Activated CD8-positive, alpha-beta memory T cell treated with anti-CD3 and anti-CD28 coated beads, Interleukin-2, amount 10 ng/mL, durations not matched to agents 7 days and 5 days (primary cell): ENCODE measurements around the gene EMX1. TPM values are rescaled to one million over a fixed set of nuclear protein-coding genes. Genes with fewer than 3 reads are reported as not detected.

Experiments used
- ATAC-seq: fragments of 150-1000 bp; cut with Tn5 transposase; one replicate; pipeline ENCODE4 v1.10.0; 2021; ENCODE audit warnings: moderate library complexity
- CTCF ChIA-PET: fragments of 350-600 bp; sonication (Branson Sonifier 250); formaldehyde crosslinking; loops from one replicate; lab custom pipeline; 2021; ENCODE audit warnings: antibody characterized with exemption; lab: Charles Lee
- DNase-seq: peaks from one replicate; pipeline ENCODE4 v3.0.0-alpha.2; 2020
- H3K27ac Mint-ChIP-seq: one replicate; pipeline ENCODE4 v1.8.0; 2021; ENCODE audit warnings: mild to moderate bottlenecking, mixed read lengths
- H3K27me3 Mint-ChIP-seq: one replicate; pipeline ENCODE4 v1.8.0; 2021; ENCODE audit warnings: mixed read lengths
- H3K36me3 Mint-ChIP-seq: one replicate; pipeline ENCODE4 v1.8.0; 2021; ENCODE audit warnings: mild to moderate bottlenecking, mixed read lengths
- H3K4me1 Mint-ChIP-seq: one replicate; pipeline ENCODE4 v1.8.0; 2021; ENCODE audit warnings: mixed read lengths
- H3K4me3 Mint-ChIP-seq: one replicate; pipeline ENCODE4 v1.8.0; 2021; ENCODE audit warnings: mild to moderate bottlenecking, moderate library complexity, mixed read lengths
- H3K9me3 Mint-ChIP-seq: one replicate; pipeline ENCODE4 v1.8.0; 2022; ENCODE audit warnings: low read depth, mixed read lengths
- total RNA-seq, 2 experiments: library from RNA; stranded (reverse); gene quantifications; one replicate each; pipeline ENCODE4 v1.2.3, GENCODE V29; 2021

EMX1 gene
- total RNA-seq, 2 experiments from 2014 or later, result not detected

DNA sequence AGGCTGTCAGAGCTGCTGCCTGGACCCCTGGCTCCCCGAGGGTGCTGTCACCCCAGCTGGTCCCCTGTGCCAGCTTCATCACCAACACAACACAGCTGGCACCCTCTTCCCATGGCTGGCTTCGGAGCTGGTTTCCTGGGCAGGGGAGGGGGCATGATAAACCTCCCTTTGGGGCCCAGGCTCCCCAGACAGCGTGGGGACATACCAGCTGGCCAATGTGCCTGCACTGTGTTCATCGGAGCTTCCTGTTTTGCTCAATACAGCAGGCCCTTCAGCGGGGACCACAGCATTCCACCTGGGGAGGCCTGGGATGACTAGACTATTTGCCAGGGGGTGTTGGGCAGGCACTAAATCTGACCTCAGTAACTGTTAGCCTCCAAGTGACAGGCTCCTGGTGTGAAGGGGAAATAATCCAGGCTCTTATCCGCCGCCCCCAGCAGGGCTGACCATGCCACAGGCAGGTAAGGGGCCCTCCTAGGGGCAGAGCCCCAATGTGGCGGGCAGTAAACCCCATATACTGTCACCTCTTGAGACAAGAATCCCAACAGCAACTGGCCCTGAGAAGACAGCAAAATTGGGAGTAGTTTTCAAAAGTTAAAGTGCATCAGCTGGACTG is 44.6 kb downstream of the EMX1 start:
- Mint-ChIP-seq H3K27ac (no peak overlapping the region), H3K9me3 (no peaks in the 10 kb centered on the region), H3K27me3 (no peaks in the 10 kb centered on the region), H3K4me3 (no peak overlapping the region), H3K4me1 (peaks cover 2% of the 10 kb centered on the region), H3K36me3 (peaks cover under 1% of the 10 kb centered on the region)
- ATAC-seq, result no peak
- CTCF ChIA-PET, result interaction anchor here (1.4 to 3.4 kb wide), 2 partner anchors 12 to 69 kb away, joined by 4 to 12 read pairs; no protein-coding TSS in a partner anchor
- no peak for DNase-seq

DNA sequence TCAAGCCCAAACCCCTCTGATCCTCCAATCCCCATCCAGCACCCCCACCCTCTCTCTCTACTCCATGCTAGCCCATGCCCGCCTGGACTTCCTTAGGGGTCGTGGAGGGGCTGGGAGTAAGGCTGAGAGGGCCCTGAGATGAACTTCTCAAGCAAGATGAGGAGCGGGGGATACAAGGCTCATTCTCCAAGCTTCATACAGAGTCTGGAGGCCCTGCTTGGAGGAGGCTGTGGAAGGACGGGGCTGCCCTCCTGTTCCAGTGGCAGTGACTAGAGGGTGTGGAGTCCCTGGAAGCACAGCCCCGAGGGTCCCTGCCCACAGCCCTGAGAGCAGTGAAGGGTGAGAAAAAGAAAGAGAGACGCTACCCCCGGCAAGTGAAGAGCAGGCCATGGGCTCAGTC is 45.6 kb downstream of the EMX1 start:
- ATAC-seq, result no peak
- no peak overlapping the region for H3K4me3 Mint-ChIP-seq

DNA sequence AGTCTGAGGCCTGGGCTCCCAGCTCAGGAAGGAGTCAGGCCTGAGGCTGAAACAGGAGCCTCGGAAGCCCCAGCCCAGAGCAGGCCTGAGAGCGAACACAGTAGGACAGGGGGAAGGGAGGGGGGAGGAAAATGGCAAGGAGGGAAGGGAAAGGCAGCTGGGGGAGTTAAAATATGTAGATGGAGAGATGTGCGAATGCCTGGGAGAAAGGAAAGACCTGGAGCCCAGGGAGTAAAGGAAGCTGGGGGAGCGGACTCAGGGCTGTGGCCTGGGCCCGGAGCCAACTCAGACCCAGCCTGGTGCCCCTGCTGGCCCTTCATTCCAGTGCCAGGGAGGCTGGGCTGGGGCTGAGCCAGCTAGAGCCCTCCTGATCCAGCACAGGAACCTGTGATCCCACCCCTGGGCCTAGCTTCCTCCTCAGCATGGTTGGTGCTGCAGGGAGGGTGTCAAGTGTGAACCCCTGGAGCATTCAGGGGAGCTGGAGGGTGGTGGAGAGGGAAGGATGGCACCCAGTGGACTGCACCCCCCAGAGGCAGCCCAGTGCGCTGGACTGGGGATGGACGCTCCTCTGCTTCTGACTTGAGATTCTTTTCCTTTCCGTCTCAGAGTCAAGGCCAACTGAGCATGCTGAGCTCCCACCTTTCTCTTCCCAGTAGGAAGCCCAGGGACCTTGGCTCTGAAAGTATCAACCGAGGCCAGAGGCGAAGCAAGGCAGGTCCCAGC is 46.3 kb downstream of the EMX1 start:
- Mint-ChIP-seq H3K36me3 (no peaks in the 10 kb centered on the region), H3K4me1 (no peaks in the 10 kb centered on the region), H3K27me3 (no peaks in the 10 kb centered on the region), H3K27ac (no peak overlapping the region), H3K4me3 (no peak overlapping the region), H3K9me3 (no peaks in the 10 kb centered on the region)
- DNase-seq (no peak), ATAC-seq (no peak)
- CTCF ChIA-PET, result interaction anchor here (1.1 to 3.4 kb wide), 4 partner anchors 9 to 214 kb away, joined by 3 to 12 read pairs (median 6); no protein-coding TSS in a partner anchor

More for the DNA sequence above, 45.6 kb downstream of the EMX1 start:
- Mint-ChIP-seq H3K27me3 (no peaks in the 10 kb centered on the region), H3K27ac (no peak overlapping the region), H3K9me3 (no peaks in the 10 kb centered on the region), H3K36me3 (no peaks in the 10 kb centered on the region), H3K4me1 (peaks cover under 1% of the 10 kb centered on the region)
- no peak for DNase-seq
- CTCF ChIA-PET, result interaction anchor here (1.4 to 3.4 kb wide), 4 partner anchors 8 to 70 kb away, joined by 4 to 12 read pairs (median 6); no protein-coding TSS in a partner anchor

DNA sequence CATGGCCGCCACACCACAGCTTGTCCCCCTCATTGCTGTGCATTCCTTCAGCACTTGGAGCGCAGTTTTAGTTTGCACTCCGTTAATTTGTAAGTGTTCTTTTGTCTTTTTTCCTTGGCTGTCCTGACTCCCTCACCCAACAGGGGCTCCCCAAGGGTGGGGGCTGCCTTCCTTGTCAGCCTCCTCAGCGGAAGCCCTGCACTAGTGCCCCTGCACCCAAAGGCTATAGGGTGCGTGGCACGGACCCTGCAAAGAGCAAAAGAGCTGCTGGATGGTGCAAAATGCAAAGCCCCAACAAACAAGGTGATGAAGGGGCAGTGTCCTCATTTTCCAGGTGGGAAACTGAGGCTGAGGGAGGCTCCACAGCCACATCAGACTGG is 46.8 kb downstream of the EMX1 start:
- DNase-seq (no peak), ATAC-seq (no peak)
- Mint-ChIP-seq H3K27me3 (no peaks in the 10 kb centered on the region), H3K4me1 (no peaks in the 10 kb centered on the region), H3K4me3 (no peak overlapping the region), H3K27ac (no peak overlapping the region), H3K36me3 (no peaks in the 10 kb centered on the region), H3K9me3 (no peaks in the 10 kb centered on the region)
- CTCF ChIA-PET, result interaction anchor here (1.1 to 3.4 kb wide), 4 partner anchors 10 to 213 kb away, joined by 3 to 12 read pairs (median 6); no protein-coding TSS in a partner anchor

DNA sequence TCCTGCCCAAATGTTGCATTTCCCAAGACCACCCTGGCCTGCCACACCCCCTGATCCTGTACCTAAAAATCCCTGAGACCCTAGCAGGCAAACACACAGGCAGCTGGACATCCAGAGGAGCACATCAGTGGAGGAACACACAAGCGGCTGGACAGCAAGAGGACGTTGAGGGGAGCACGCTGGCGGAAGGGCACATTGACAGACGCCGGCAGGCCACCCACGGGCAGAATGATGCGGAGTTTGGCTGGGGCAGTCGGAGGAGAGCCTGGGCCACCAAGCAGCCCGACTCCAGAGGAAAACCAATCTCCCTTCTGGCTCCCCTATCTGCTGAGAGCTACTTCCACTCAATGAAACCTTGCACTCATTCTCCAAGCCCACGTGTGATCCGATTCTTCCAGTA is 47.7 kb downstream of the EMX1 start:
- H3K27me3 Mint-ChIP-seq, result no peaks in the 10 kb centered on the region
- no peaks in the 10 kb centered on the region for H3K9me3 Mint-ChIP-seq
- H3K36me3 Mint-ChIP-seq, result no peaks in the 10 kb centered on the region
- H3K27ac Mint-ChIP-seq, result no peak overlapping the region
- no peak for DNase-seq
- H3K4me1 Mint-ChIP-seq, result no peaks in the 10 kb centered on the region
- no peak for ATAC-seq
- CTCF ChIA-PET, result interaction anchor here (1.3 to 2.4 kb wide), 2 partner anchors 9 to 77 kb away, joined by 3 to 9 read pairs; no protein-coding TSS in a partner anchor
- H3K4me3 Mint-ChIP-seq, result no peak overlapping the region

DNA sequence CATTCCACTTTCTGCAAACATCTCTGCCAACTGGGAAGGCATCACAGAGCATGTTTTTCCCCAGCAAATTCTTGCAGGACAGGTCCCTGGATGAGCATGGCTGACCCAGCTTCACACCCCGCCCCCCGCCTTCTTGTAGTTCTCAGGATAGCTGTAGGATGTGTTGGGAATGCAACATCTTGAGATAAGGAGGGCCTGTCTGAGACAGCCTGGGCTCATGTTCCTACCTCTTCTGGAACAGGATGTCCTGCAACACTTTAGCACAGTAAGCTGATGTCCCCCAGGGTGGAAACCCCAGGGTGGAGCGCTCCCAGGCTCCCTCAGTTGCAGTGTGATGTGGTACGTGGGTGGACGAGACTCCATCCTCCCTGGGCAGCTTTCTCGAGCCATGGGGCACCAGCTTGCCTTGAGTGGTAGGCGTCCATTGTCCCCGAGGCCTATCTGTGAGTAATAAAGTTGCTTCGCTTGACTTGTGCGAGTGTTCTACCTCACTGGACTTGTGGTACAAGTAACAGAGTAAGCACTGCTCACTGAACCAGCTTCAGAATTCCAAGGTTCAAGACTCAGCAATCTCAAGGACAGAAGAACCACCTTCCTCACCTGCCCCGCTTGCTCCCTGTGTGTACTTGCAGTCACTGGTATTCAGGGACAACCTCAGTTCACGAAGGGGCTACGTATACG is 48.6 kb downstream of the EMX1 start:
- ATAC-seq, result no peak
- Mint-ChIP-seq H3K27me3 (no peaks in the 10 kb centered on the region), H3K36me3 (no peaks in the 10 kb centered on the region), H3K4me3 (no peak overlapping the region), H3K27ac (no peak overlapping the region), H3K9me3 (no peaks in the 10 kb centered on the region), H3K4me1 (no peaks in the 10 kb centered on the region)
- DNase-seq, result no peak
- CTCF ChIA-PET, result interaction anchor here (1.1 to 1.3 kb wide), 2 partner anchors 78 to 212 kb away, joined by 3 read pairs; no protein-coding TSS in a partner anchor

DNA sequence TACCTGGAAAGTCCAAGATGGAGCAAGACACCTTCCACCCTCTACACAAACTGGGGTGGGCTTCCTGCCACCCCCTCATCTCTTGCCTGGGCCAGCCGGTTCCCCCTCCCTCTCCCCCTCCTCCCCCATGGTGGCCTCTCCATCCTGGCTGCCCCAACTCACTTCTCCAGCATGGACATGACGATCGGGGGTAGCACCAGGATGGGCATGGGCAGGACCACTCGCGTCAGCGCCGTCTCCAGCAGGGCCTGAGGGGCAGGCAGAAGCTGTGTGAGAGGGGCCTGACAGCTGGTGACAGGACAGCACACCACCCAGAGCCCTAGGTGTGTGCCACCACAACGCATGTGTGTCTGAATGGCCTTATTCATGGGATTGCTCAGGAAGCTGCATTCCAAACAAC is 51.0 kb downstream of the EMX1 start:
- no peak for ATAC-seq
- no peaks in the 10 kb centered on the region for H3K27me3 Mint-ChIP-seq
- no peaks in the 10 kb centered on the region for H3K4me1 Mint-ChIP-seq
- H3K4me3 Mint-ChIP-seq, result no peak overlapping the region
- no peaks in the 10 kb centered on the region for H3K36me3 Mint-ChIP-seq
- H3K9me3 Mint-ChIP-seq, result no peaks in the 10 kb centered on the region
- CTCF ChIA-PET, result interaction anchor here (16.1 kb wide), 1 partner anchor 77 kb away, joined by 306 read pairs; the partner anchor contains the start of gene SPR
- no peak overlapping the region for H3K27ac Mint-ChIP-seq
- DNase-seq, result no peak

DNA sequence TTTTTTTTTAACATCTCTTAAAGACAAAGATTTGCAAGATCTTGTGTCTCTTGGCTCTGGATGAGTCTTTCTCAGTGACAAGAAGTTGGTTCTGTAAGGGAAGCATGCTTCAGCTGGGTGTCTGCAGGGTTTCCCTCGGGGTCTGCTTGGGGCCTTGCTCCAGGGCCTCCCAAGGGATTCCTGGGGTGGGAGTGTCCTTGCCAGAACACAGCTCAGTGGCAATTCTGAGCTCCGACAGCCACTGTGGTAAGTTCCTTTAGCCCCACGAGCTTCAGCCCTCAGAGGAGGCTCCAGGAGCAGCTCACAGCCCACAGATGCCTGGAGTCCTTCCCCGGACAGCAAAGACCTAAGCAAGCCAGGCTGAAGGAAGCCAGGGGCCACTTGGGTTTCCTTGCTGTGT is 52.4 kb downstream of the EMX1 start:
- H3K36me3 Mint-ChIP-seq, result no peaks in the 10 kb centered on the region
- H3K9me3 Mint-ChIP-seq, result no peaks in the 10 kb centered on the region
- peaks cover 4% of the 10 kb centered on the region for H3K27me3 Mint-ChIP-seq
- CTCF ChIA-PET, result interaction anchor here (16.1 kb wide), 1 partner anchor 79 kb away, joined by 306 read pairs; the partner anchor contains the start of gene SPR
- ATAC-seq (no peak), DNase-seq (no peak)
- H3K4me3 Mint-ChIP-seq, result no peak overlapping the region
- H3K27ac Mint-ChIP-seq, result no peak overlapping the region
- no peaks in the 10 kb centered on the region for H3K4me1 Mint-ChIP-seq

DNA sequence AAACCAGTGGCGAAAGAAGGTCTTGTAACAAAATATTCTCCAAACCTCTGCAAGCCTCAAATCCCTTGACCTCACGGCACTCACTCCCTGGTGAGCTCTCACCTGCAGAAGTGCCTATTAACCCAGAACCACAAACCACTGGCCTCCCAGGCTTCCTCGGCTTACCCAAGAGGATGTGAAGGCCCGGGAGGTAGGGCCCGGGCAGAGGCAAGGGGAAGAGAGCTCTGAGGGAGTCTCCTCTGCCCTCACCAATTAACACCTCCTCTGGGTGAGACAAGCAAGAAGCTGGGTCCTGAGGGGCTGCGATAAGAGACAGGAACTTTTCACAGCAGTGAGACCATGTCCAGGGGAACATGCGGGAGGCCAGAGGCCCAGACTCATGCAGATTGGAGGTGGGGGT is 53.7 kb downstream of the EMX1 start:
- DNase-seq (no peak), ATAC-seq (no peak)
- H3K27me3 Mint-ChIP-seq, result peaks cover 7% of the 10 kb centered on the region
- no peaks in the 10 kb centered on the region for H3K36me3 Mint-ChIP-seq
- CTCF ChIA-PET, result interaction anchor here (0.6 to 16.1 kb wide), 4 partner anchors 10 to 80 kb away, joined by 3 to 306 read pairs (median 13); partner anchors contain the start of gene SPR
- H3K4me3 Mint-ChIP-seq, result no peak overlapping the region
- H3K9me3 Mint-ChIP-seq, result no peaks in the 10 kb centered on the region
- H3K27ac Mint-ChIP-seq, result no peak overlapping the region
- H3K4me1 Mint-ChIP-seq, result no peaks in the 10 kb centered on the region

DNA sequence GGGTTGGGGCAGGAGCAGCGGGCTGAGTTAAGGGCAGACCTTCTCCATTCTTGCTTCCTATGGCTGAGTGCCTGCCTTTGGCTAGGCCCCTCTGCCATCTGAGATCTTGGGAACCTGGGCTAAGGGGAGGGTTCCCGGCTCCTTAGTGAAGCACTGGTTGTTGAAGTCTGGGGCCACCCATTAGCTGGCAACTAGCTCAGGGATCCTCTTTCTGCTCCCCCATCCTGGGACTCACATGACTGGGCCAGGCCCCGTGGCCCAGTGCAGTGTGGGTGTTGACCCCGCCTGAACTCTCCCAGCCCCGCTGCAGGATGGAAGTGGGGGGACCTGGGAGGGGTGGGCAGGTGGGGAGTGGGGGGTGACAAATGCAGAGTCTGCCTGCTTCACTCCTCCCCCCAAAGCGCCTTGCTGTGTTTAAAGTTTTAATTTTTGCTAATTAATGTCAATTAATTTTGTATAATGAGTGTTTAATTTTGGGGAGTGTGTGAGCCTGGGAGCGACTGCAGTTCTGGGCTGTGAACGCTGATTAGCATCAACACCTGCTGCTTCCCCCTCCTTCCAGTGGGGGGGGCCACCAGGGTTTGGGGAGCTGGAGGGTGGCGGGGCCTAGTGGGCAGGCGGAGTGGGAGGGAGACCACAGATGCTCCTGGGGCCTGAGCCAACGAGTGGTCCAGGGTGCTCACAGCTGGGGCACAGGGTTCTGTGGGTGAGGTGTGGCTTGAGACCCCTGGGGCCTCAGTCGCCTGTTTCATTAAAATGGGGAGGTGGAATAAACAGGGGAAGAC is 55.2 kb downstream of the EMX1 start:
- CTCF ChIA-PET, result interaction anchor here (0.6 to 16.1 kb wide), 19 partner anchors 9 to 241 kb away, joined by 3 to 306 read pairs (median 5); partner anchors contain the start of genes EMX1, SMYD5 and SPR
- Mint-ChIP-seq H3K36me3 (no peaks in the 10 kb centered on the region), H3K4me3 (no peak overlapping the region), H3K9me3 (no peaks in the 10 kb centered on the region), H3K27ac (no peak overlapping the region), H3K4me1 (no peaks in the 10 kb centered on the region), H3K27me3 (peaks cover 7% of the 10 kb centered on the region)
- ATAC-seq, result no peak
- DNase-seq, result no peak

DNA sequence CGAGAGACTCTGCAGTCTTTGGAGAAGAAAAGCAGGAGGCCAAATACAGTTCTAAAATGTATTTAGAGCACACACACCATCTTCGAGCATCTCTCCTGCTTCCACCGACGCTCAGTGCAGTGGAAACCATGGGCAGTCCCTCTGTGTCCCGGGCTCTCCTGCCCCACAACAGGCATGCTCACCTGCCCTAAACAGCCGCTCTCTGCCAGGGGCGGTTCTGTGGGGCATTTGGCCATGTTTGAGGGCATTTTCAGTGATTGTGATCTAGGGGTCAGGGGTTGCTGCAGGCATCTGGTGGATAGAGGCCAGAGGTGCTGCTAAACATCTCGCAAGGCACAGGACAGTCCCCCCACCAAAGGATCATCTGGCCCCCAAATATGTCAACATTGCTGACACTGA is 55.8 kb downstream of the EMX1 start:
- ATAC-seq (no peak), DNase-seq (no peak)
- Mint-ChIP-seq H3K4me1 (no peaks in the 10 kb centered on the region), H3K27ac (no peak overlapping the region), H3K36me3 (no peaks in the 10 kb centered on the region), H3K4me3 (no peak overlapping the region), H3K9me3 (no peaks in the 10 kb centered on the region), H3K27me3 (peaks cover 7% of the 10 kb centered on the region)
- CTCF ChIA-PET, result interaction anchor here (0.6 to 16.1 kb wide), 33 partner anchors 9 to 240 kb away, joined by 3 to 306 read pairs (median 5); partner anchors contain the start of genes EMX1, SFXN5, SMYD5 and SPR
